HG03025 (cell line): Measurements from ENCODE around the gene C14orf39.

Source experiments
- ATAC-seq: cut with Tn5 transposase; IDR thresholded peaks from one replicate; pipeline ENCODE4 v1.9.1; 2021; ENCODE audit warnings: mild to moderate bottlenecking, moderate library complexity; ENCODE audit not compliant: unreplicated experiment, low FRiP score

C14orf39 gene, protein sequence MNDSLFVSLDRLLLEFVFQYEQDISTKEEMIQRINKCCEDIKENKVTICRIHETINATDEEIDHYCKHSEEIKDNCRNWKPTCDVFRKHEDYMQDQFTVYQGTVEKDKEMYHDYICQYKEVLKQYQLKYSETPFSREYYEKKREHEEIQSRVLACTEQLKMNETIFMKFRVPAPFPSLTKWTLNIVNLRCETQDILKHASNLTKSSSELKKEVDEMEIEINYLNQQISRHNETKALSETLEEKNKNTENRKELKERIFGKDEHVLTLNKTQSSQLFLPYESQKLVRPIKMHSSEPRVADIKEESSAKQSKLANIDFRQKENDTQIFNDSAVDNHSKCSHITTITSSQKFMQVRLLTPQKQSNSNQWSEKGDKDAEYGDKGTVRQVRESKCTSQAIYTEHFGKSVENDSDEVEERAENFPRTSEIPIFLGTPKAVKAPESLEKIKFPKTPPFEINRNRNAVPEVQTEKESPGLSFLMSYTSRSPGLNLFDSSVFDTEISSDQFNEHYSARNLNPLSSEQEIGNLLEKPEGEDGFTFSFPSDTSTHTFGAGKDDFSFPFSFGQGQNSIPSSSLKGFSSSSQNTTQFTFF

DNA sequence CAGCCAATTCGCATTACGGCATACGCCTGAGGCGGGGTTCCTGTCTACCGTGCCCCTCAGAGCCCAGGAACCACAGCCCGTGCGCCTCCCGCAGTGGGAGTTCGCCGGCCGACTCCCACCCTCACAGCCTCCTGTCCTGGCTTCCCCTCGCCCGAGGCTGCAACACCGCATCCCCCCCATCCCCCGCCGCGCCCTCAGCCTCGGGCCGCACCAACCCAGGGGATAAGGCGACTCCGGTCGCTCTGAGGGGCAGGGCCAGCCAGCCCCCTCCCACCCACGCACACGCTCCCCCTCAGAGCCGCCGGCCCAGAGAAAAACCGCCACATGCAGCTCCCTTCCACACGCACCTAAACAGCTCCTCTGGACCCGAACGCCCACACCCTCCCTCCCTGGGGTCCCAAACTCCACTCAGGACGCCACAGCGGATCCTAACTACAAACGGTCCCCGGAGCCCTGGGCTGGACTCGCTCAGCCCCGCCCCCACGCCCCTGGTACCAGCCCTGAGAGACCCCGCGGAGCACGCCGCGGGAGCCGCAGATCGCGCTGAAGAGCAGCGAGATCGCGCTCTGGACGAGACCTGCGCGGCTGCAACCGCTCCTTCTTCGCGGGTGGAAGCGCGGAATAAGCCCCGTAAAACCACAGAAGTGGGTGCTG, at the start of gene C14orf39:
Gene C14orf39, minus strand, starts transcription at position 466 of the 654 bp plus-strand sequence. CDS start 985 bp downstream, outside the sequence.
- ATAC-seq = no peak

GRCh38 chr14:60532442-60532841, 46.6 kb upstream of the C14orf39 start:
- ATAC-seq = no peak

GRCh38 chr14:60515511-60516289, 29.8 kb upstream of the C14orf39 start:
- no peak for ATAC-seq

GRCh38 chr14:60514741-60515491, 29.1 kb upstream of the C14orf39 start:
- no peak for ATAC-seq

DNA sequence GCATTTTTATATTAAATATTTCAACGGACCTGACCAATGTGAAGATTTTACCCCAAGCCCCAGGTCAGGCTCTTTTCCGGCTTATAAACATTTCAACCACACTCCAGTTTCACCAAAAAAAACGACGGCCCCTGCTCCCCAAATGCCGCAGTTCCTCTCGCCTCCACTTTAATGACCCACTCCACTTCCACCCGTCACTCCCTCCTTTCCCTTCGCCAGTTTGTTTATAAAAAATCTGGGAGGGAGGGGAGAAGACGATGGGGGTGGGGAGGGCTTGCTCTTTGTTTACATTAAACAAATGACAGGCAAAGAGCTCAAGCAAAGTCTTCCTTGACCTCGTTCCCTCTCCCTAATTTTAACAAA, 28.5 kb upstream of the C14orf39 start:
- ATAC-seq = no peak

DNA sequence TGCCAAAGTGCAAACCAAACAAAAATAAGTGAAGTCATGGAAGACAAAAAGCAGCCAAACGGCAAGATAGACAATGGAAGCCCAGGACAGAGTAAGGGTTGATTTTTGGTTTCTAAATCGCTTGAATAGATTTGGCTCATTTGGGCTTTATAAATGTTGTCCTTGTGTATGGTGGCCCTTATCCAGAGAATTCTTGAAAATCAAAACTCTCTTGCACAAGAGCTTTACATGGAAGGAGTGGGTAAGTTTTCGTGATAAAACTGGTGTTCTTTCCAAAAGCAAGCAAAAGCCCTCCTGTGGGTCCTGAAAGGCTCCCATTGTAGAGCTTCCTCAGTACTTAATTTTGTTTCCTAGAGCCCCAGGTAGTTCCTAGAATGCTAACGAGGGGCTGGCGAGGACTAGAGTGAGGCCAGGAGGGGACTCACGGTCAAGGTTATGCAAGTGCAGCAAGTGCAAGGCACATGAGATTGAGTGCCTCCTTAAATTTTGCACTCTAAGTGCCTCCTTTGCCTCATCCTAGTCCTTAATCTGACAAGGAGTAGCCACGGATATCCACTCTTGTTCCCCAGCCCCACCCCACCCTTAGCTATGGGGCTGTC, 27.2 kb upstream of the C14orf39 start:
- no peak for ATAC-seq

DNA sequence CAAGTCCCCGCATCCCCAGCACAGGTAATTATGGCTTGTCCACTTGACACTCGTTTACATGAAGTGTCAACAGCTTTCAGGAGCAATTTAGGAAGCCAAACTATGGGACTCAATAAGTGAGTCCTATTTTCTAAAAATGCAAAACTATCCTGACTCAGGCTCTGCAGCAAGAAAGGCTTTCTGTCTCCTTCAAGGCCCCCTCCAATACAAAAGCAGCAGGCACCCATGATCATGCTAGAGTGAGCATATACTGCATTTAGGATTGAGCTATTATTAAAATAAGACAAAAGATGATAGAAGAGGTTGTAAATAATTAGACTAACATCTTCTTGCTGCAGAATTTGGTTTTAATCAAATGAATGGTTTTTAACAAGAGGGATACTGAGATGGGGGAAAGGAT, 26.3 kb upstream of the C14orf39 start:
- ATAC-seq = no peak

GRCh38 chr14:60510951-60511599, 25.2 kb upstream of the C14orf39 start:
- ATAC-seq = no peak

DNA sequence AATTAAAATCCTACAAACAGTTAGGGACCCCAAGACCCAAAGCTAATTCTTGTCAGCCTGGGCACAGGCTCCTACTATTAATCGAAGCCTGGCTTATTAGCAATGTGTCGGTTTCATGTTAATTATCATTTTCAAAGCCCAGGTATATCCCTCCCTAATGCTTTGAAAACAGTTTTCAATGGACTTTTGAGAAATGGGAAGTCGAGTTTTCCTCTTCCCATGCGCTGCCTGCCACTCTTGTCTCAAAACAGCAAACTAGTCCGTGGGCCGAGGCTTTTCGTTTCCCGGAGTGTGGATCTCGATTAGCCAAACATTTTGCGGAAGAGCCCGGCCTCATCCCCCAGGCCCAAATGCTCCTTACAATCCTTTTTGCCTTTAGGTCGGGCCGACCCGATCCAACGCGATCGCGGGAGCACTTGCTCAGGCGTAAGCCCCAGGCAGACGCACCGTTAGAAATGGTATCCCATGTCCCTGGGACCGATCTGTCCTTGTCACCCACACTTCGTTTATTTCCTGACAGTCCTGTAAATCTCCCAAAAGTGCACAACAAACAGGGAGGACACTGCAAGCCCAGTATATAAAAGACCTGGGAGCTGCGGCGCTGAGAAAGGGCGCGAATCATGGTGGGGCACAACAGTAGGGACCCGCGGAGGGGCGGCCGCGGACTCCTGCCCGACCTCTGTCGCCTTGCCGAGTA, 24.5 kb upstream of the C14orf39 start:
- no peak for ATAC-seq

- ATAC-seq = no peak
These were observed 23.8 kb upstream of the C14orf39 start for GRCh38 chr14:60509438-60510253.

DNA sequence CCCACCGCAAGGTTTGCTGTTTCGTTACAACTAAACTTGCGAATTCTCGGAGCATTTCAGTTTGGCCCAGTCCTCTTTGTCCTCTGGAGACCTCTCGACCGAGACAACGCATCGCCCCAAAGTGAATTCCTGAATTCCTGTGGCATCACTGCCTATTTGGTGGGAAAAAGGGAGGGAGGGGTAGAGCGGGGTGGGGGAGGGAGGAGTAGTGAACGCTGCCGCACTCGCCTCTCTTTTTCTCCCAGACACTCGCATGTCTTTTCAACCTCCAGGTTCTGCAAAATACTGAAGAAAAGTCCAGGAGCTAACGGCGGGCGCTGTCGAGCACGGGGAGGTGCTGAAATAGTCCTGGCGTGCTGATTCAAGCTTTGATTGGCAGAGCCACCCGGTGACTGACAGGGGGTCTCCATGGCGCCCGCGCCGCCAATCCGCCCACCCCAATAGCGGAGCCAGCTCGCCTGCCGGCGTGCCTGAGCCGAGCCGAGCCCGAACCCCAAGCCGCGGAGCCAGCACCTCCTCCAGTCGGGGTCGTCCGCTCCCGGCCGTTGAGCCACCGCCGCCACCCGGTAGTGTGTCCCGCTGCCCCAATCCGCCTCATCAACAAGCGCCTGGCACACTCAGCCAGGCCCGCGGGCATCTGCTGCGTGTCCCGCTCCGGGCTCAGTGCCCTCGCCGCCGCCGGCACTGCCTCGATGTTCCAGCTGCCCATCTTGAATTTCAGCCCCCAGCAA, 23.0 kb upstream of the C14orf39 start, which contains the start of gene SIX6:
Gene SIX6, plus strand, starts transcription at position 440 of the 731 bp plus-strand sequence. Its CDS starts 253 bp downstream, at position 693.
- no peak for ATAC-seq

GRCh38 chr14:60508363-60508706, 22.5 kb upstream of the C14orf39 start:
- ATAC-seq = no peak

GRCh38 chr14:60506985-60507829, 21.3 kb upstream of the C14orf39 start:
- no peak for ATAC-seq

DNA sequence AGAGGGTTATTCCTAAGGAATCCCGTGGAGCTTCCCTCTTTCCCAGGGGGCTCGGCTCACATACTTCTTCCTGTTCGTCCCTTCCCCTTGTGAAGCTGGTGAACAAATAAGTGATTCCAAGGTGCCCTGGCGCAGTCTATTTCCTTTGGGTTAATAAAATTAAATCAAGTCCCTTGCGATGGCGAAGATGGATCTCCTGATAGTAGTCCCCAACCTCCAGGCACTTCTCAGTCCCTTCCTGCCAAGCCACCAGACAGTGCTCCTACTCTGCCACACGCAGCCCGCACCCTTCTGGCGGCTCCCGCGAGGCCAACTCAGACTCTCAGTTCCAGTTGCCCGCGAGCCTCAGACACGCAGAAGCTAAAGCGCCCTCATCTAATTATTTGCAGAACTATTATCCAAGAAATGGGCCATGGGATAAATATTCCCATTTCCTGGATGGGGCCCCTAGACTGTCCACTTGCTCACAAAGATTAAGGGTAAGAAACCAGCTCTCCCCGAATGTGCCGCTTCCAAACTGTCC, 20.7 kb upstream of the C14orf39 start:
- ATAC-seq = no peak

- ATAC-seq = no peak
These were observed 20.1 kb upstream of the C14orf39 start for GRCh38 chr14:60506010-60506409.

DNA sequence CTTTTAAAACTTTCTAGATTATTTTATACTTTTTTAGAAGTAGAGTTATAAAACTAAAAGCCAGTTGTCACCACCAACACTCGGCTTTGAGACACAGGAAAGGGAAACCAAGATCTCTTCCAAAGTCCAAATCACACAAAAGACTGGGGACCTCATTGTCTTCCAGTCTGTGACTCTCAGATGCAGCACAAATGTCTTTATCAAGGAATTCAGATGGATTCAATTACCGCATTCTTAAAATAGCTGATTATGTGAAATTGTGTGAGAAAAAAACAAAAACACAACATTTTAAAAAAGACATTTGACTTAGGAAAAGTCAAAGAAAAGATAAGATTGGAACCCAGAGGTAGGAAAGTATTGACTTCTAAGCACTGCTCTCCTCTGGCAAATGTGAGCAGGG, 19.6 kb upstream of the C14orf39 start:
- ATAC-seq = no peak
